PC-9 (cell line): ENCODE results near the gene RRM2. TPM values are rescaled to one million over a fixed set of nuclear protein-coding genes. Genes with fewer than 3 reads are reported as not detected.

ENCODE experiments used
- BruUV-seq: library from RNA; stranded (reverse); fragments of 400-500 nt; replicated peaks from 2 replicates; lab custom pipeline; 2021; lab: Mats Ljungman, UMichigan
- CTCF ChIA-PET: fragments of 300-600 bp; sonication (Branson Sonifier 250); formaldehyde crosslinking; loops from one replicate; lab custom pipeline; 2022; ENCODE audit warnings: antibody characterized with exemption; lab: Charles Lee
- POLR2A ChIA-PET: fragments of 300-600 bp; sonication (Branson Sonifier 250); formaldehyde crosslinking; loops from one replicate; lab custom pipeline; 2022; ENCODE audit warnings: antibody characterized with exemption; ENCODE audit not compliant: unreplicated experiment; lab: Charles Lee
- DNase-seq, 2 experiments: peaks; one replicate each; pipeline versions ENCODE4 v3.0.0 to v3.0.0-alpha.2; 2015 to 2022; ENCODE audit warnings: mixed read lengths in 1 of 2
- H2AFZ ChIP-seq: fragments of 200-600 bp; sonication (generic); 2 replicates; pipeline ENCODE4 v1.8.1; 2017; ENCODE audit warnings: antibody characterized with exemption
- H3F3A ChIP-seq: fragments of 200-600 bp; sonication (generic); 2 replicates; pipeline ENCODE4 v1.8.1; 2017; ENCODE audit warnings: antibody characterized with exemption, mild to moderate bottlenecking, low read depth; ENCODE audit not compliant: insufficient read depth
- H3K27ac ChIP-seq: fragments of 200-600 bp; sonication (generic); 2 replicates; pipeline ENCODE4 v1.6.1; 2016; ENCODE audit warnings: mixed run types
- H3K27me3 ChIP-seq: fragments of 200-600 bp; sonication (generic); 2 replicates; pipeline ENCODE4 v1.6.1; 2016; ENCODE audit warnings: low read depth, mixed run types; ENCODE audit not compliant: insufficient read depth
- H3K36me3 ChIP-seq: fragments of 200-600 bp; sonication (generic); 2 replicates; pipeline ENCODE4 v1.6.1; 2016; ENCODE audit warnings: low read depth, mixed run types
- H3K4me1 ChIP-seq: fragments of 200-600 bp; sonication (generic); replicated peaks from 2 replicates; pipeline ENCODE4 v1.6.1; 2016; ENCODE audit warnings: mixed run types; ENCODE audit not compliant: insufficient read depth
- H3K4me2 ChIP-seq: fragments of 200-600 bp; sonication (generic); 2 replicates; pipeline ENCODE4 v1.6.1; 2017; ENCODE audit warnings: mixed run types
- H3K4me3 ChIP-seq: fragments of 200-600 bp; sonication (generic); 2 replicates; pipeline ENCODE4 v1.6.1; 2016; ENCODE audit warnings: mixed run types
- H3K79me2 ChIP-seq: fragments of 200-600 bp; sonication (generic); 2 replicates; pipeline ENCODE4 v1.6.1; 2017; ENCODE audit warnings: low read depth, mixed run types
- H3K9me2 ChIP-seq: fragments of 200-600 bp; sonication (generic); 2 replicates; pipeline ENCODE4 v1.8.1; 2017; ENCODE audit warnings: mild to moderate bottlenecking; ENCODE audit not compliant: insufficient read depth
- H3K9me3 ChIP-seq: fragments of 200-600 bp; sonication (generic); 2 replicates; pipeline ENCODE4 v1.8.1; 2016; ENCODE audit warnings: low read depth; ENCODE audit not compliant: insufficient read depth
- H4K20me1 ChIP-seq: fragments of 200-600 bp; sonication (generic); 2 replicates; pipeline ENCODE4 v1.8.1; 2017; ENCODE audit not compliant: insufficient read depth
- EZH2 ChIP-seq: fragments of 200-600 bp; sonication (generic); IDR thresholded peaks from 2 replicates; pipeline ENCODE4 v1.8.0; 2017; ENCODE audit warnings: antibody characterized with exemption, low read depth
- intact Hi-C: fragments of 100-400 bp; cut with micrococcal nuclease; formaldehyde crosslinking; loops from one replicate; pipeline ENCODE4 v1.10.0; 2022; ENCODE audit not compliant: unreplicated experiment
- total RNA-seq: library from RNA; stranded (reverse); gene quantifications from 2 replicates; pipeline ENCODE4 v1.2.3, GENCODE V29; 2021
- TF ChIP-seq, protein P1 (sequence below): fragments of 200-600 bp; sonication (generic); conservative IDR thresholded peaks from 2 replicates; pipeline ENCODE4 v1.6.1; 2017; ENCODE audit warnings: mixed run types, antibody characterized with exemption, mild to moderate bottlenecking, moderate library complexity

The RRM2 gene
- total RNA-seq, 1 experiment from 2014 or later: 105 TPM

DNA sequence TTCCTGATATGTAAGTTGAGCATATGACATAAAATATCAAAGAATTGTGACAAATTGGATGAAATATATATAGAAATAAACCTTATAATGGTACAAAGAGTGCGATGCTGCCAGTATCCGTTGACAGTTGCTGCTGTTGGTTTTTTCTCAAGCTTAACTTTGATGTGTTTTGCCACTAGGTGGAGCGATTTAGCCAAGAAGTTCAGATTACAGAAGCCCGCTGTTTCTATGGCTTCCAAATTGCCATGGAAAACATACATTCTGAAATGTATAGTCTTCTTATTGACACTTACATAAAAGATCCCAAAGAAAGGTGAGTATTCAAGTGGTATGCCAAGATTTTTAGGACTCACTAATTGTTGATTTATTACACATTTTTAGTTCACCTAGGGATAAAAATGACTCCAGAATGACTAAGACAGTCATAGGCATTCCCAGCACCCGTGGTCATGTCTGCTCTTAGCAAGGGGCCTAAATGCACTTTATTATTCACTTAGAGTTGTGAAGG, 2.1 kb downstream of the RRM2 start:
- no peak overlapping the region for H2AFZ ChIP-seq
- ChIA-PET POLR2A (interaction anchor here (0.5 kb wide), 1 partner anchor 143 kb away, joined by 11 read pairs; no protein-coding TSS in a partner anchor), CTCF (interaction anchor here (0.9 to 3.1 kb wide), 5 partner anchors 52 to 310 kb away, joined by 3 to 22 read pairs (median 3); no protein-coding TSS in a partner anchor)
- intact Hi-C loops: loop anchor here (1.0 to 5.0 kb wide), 4 partner anchors 284 to 536 kb away; no protein-coding TSS in a partner anchor
- TF ChIP-seq EZH2: no peak
- TF ChIP-seq, protein P1, sequence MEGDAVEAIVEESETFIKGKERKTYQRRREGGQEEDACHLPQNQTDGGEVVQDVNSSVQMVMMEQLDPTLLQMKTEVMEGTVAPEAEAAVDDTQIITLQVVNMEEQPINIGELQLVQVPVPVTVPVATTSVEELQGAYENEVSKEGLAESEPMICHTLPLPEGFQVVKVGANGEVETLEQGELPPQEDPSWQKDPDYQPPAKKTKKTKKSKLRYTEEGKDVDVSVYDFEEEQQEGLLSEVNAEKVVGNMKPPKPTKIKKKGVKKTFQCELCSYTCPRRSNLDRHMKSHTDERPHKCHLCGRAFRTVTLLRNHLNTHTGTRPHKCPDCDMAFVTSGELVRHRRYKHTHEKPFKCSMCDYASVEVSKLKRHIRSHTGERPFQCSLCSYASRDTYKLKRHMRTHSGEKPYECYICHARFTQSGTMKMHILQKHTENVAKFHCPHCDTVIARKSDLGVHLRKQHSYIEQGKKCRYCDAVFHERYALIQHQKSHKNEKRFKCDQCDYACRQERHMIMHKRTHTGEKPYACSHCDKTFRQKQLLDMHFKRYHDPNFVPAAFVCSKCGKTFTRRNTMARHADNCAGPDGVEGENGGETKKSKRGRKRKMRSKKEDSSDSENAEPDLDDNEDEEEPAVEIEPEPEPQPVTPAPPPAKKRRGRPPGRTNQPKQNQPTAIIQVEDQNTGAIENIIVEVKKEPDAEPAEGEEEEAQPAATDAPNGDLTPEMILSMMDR: peak; percentile 92
- peaks cover 65% of the 10 kb centered on the region for H3K79me2 ChIP-seq
- peak; percentile 36 to 69 for DNase-seq
- no TSS peak for BruUV-seq
- H3K4me1 ChIP-seq: peaks cover 28% of the 10 kb centered on the region
- peak overlapping the region; percentile 88; the same call in 1 of the 2 replicates for H3K4me3 ChIP-seq
- H3F3A ChIP-seq: peaks cover 74% of the 10 kb centered on the region
- no peaks in the 10 kb centered on the region for H3K9me2 ChIP-seq
- no peaks in the 10 kb centered on the region for H3K9me3 ChIP-seq
- peak overlapping the region; percentile 92 for H3K4me2 ChIP-seq
- no peaks in the 10 kb centered on the region for H3K27me3 ChIP-seq
- 0 out of 2 replicates have a peak, but pooled peaks cover 9% of the 10 kb centered on the region for H4K20me1 ChIP-seq
- 0 out of 2 replicates have a peak overlapping the region, but pooled peaks have one; percentile 16 for H3K27ac ChIP-seq
- H3K36me3 ChIP-seq: peaks cover 32% of the 10 kb centered on the region

DNA sequence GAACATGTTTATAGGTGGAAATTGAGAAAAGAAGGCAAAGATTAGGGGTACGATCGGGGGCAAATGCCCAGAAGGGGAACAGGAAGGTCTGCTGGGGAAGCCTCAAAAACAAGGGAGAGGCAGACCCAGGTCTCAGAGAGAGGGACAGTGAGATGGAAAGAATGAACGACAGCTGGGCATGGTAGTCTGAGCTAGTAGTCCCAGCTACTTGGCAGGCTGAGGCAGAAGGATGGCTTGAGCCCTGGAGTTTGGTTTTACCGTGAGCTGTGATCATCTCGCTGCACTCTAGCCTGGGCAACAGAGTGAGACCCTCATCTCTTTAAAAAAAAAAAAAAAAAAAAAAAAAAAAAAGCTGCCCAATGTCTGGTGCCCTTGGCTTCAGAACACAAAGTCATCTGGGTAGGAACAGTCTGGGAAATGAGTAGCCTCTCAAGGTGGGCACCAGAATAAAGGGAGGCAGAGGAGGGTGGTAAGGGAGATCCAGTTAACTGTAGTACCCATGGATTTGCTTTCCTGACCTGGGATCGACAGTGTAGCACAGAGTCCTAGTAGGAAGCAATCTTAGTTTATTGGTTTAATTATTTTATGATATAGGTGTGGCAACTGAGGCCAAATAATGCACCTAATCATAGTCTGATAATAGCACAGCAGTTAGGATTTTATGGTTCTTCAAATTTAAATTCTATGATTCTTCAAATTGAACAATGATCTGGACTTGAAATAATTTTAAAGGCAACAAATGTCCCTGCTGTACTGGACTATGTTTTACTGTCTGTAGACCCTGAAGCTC, 3.5 kb downstream of the RRM2 start:
- ChIA-PET POLR2A (interaction anchor here (0.6 kb wide), 1 partner anchor 103 kb away, joined by 3 read pairs; no protein-coding TSS in a partner anchor), CTCF (interaction anchor here (0.6 to 3.1 kb wide), 4 partner anchors 10 to 309 kb away, joined by 3 to 22 read pairs (median 19); no protein-coding TSS in a partner anchor)
- Histone ChIP-seq H3K4me1 (peaks cover 23% of the 10 kb centered on the region), H3K4me3 (no peak overlapping the region), H3K36me3 (peaks cover 37% of the 10 kb centered on the region), H3K27me3 (no peaks in the 10 kb centered on the region), H3K9me3 (no peaks in the 10 kb centered on the region), H4K20me1 (0 out of 2 replicates have a peak, but pooled peaks cover 9% of the 10 kb centered on the region), H3K79me2 (peaks cover 60% of the 10 kb centered on the region), H3F3A (peaks cover 68% of the 10 kb centered on the region), H3K4me2 (no peak overlapping the region), H2AFZ (no peak overlapping the region), H3K27ac (no peak overlapping the region), H3K9me2 (no peaks in the 10 kb centered on the region)
- intact Hi-C loops: loop anchor here (2.0 kb wide), 1 partner anchor 535 kb away; no protein-coding TSS in a partner anchor
- TF ChIP-seq, protein P1: no peak
- TF ChIP-seq EZH2: no peak
- no peak for DNase-seq
- no TSS peak for BruUV-seq

DNA sequence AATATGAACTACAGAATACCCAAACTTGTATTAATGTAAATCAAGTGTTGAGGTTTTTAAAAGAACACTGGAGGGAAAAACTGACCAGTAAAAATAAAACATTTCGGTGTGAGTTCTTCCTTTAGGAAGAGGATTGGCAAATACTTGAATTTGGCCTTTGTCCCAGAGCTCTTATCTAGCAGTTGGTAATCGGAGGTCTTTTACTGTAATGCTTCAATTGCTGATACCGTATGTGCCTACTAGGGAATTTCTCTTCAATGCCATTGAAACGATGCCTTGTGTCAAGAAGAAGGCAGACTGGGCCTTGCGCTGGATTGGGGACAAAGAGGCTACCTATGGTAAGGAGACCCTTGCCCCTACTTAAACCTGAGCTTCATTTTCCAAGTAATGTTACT, 4.1 kb downstream of the RRM2 start:
- intact Hi-C loops: no loop called here
- Histone ChIP-seq H3K79me2 (peaks cover 54% of the 10 kb centered on the region), H3K9me2 (no peaks in the 10 kb centered on the region), H3K36me3 (peaks cover 43% of the 10 kb centered on the region), H4K20me1 (0 out of 2 replicates have a peak, but pooled peaks cover 9% of the 10 kb centered on the region), H3K27me3 (no peaks in the 10 kb centered on the region), H3K4me2 (no peak overlapping the region), H2AFZ (no peak overlapping the region), H3K4me3 (no peak overlapping the region), H3F3A (peaks cover 68% of the 10 kb centered on the region), H3K9me3 (no peaks in the 10 kb centered on the region), H3K4me1 (peaks cover 19% of the 10 kb centered on the region), H3K27ac (no peak overlapping the region)
- DNase-seq: no peak
- ChIA-PET CTCF (interaction anchor here (0.8 to 3.1 kb wide), 2 partner anchors 9 to 308 kb away, joined by 3 to 22 read pairs; no protein-coding TSS in a partner anchor), POLR2A (no interaction called here)
- TF ChIP-seq, protein P1: no peak
- BruUV-seq: no TSS peak
